Right lobe of liver (tissue), 6 donors: Measurements from ENCODE around the gene RBPJL. TPM values are rescaled to one million over a fixed set of nuclear protein-coding genes. Genes with fewer than 3 reads are reported as not detected.

Experiments
- ATAC-seq, 4 donors: fragments of 200-7000 bp; cut with Tn5 transposase; one replicate each; pipeline ENCODE4 v1.9.1; 2020; ENCODE audit warnings: mild to moderate bottlenecking in 4 of 4, moderate library complexity in 4 of 4
- DNase-seq, 3 donors: peaks; one replicate each; pipeline ENCODE4 v3.0.0-alpha.2; 2020
- H3K27ac ChIP-seq, 3 donors: fragments of 200-600 bp; one replicate each; pipeline ENCODE4 v1.8.0; 2022
- H3K27me3 ChIP-seq, 2 donors: fragments of 200-600 bp; one replicate each; pipeline ENCODE4 v1.8.0; 2022
- H3K36me3 ChIP-seq, 4 donors: fragments of 200-600 bp; sonication (generic) in 1 of 4; one replicate each; pipeline versions ENCODE4 v1.5.1 to v1.8.0; 2017 to 2022; ENCODE audit warnings: control low read depth in 1 of 4
- H3K4me1 ChIP-seq, 4 donors: fragments of 200-600 bp; sonication (generic) in 1 of 4; one replicate each; pipeline versions ENCODE4 v1.5.1 to v1.8.0; 2017 to 2022; ENCODE audit warnings: control low read depth in 1 of 4
- H3K4me3 ChIP-seq, 3 donors: fragments of 200-600 bp; one replicate each; pipeline ENCODE4 v1.8.0; 2022
- H3K9me3 ChIP-seq, 4 donors: fragments of 200-600 bp; sonication (generic) in 1 of 4; one replicate each; pipeline versions ENCODE4 v1.5.1 to v1.8.0; 2017 to 2022; ENCODE audit warnings: control low read depth in 1 of 4
- POLR2A ChIP-seq: fragments of 450-650 bp; IDR thresholded peaks from one replicate; pipeline ENCODE4 v1.6.1; 2017; ENCODE audit warnings: antibody characterized with exemption, mild to moderate bottlenecking
- WGBS: methylation state at CpG from one replicate; pipeline ENCODE4 v1.1.6; 2018; ENCODE audit warnings: low coverage, low lambda C conversion rate; ENCODE audit not compliant: insufficient coverage; ENCODE audit errors: missing lambda C conversion rate; 5-methylcytosine and 5-hydroxymethylcytosine counted together
- intact Hi-C, 2 donors: fragments of 100-400 bp; cut with DNase I; formaldehyde crosslinking; loops; one replicate each; pipeline versions ENCODE4 v1.11.2 to v1.14.1; 2022
- total RNA-seq, 6 experiments: library from RNA; depleted of rRNA in 2 of 6; stranded (reverse); fragments of >200 nt in 2 of 6; fragmentation: NEBNext Ultra II Directional in 3 of 6; extraction: Animal tissue kit (Norgen Biotek cat#: 25700) in 3 of 6; gene quantifications; one replicate each; pipeline versions ENCODE4 v1.1.0 to v1.2.4, GENCODE V29; 2016 to 2023
- TF ChIP-seq, protein P1 (sequence below), 4 donors: fragments of 200-600 bp in 3 of 4; fragments of 450-650 bp in 1 of 4; IDR thresholded peaks; one replicate each; pipeline versions ENCODE4 v1.5.1 to v1.8.0; 2016 to 2022; ENCODE audit warnings: antibody characterized with exemption in 4 of 4, mild to moderate bottlenecking in 2 of 4
- donor health status: DM: no; HTN: yes; CAD: no.
- donor health status: DM: no; HTN: no; CAD: no.
- donor health status: DM: no; HTN: no; CAD: no.
- donor health status: DM: no; HTN: yes; CAD: no.
- donor health status: DM: no; HTN: yes; CAD: no.

Gene RBPJL
- total RNA-seq, 6 experiments from 2014 or later, result not detected

DNA sequence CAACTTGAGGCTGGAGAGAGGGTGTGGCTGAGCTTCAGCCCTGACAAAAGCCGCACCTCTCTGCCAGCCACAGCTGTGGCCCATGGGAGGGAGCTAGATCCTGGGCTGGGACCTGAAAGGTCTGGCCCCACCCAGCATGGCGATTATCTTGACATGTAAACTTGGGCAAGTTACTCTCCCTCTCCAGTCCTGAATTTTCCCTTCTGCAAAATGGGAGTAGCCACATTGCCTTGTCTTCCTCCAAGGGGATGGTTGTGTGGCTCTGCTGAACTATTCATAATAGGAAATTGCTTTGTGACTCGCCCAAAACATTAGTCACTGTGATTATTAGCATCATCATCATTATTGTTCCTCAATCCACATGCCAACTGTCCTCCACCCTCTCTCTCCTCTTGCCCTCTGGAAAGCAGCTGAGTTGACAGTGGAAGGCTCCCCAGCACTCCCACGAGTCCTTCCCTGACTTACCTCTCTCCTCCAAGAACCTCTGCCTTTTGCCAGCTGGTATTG lies 23.0 kb upstream of the RBPJL start:
- ATAC-seq, result peak in 1 of 4 donors; percentile 32
- intact Hi-C loops, result no loop called here

DNA sequence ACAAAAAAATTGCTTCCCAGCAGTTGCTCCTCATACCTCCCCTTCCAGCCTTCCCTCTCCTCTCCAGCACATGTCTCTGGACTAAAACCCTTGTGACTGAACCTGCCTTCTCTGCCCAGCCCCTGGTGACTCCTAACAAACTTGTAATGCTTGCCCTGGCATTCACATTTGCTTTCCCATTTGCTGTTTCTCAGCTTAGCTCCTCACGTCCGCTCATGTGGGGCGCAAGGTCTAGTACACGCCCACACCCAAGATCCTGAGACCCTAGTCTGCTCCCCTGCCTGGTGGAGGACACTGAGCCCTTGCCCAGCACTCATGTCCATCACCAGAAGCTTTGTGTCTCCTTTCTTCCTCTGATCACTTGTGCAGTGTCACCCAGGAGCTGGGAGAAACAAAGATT lies 18.3 kb upstream of the RBPJL start:
- H3K4me1 ChIP-seq, result peaks cover 0 to 3% (median 1%) of the 10 kb centered on the region in 4 donors
- H3K27me3 ChIP-seq, result peaks cover 0 to 5% of the 10 kb centered on the region in 2 donors
- no peak for ATAC-seq
- no peaks in the 10 kb centered on the region for H3K36me3 ChIP-seq
- intact Hi-C loops, result loop anchor here in 1 of 2 donors (5.0 kb wide), 1 partner anchor 51 kb away; no protein-coding TSS in a partner anchor
- H3K4me3 ChIP-seq, result no peak overlapping the region
- TF ChIP-seq POLR2A, result no peak
- TF ChIP-seq, protein P1, sequence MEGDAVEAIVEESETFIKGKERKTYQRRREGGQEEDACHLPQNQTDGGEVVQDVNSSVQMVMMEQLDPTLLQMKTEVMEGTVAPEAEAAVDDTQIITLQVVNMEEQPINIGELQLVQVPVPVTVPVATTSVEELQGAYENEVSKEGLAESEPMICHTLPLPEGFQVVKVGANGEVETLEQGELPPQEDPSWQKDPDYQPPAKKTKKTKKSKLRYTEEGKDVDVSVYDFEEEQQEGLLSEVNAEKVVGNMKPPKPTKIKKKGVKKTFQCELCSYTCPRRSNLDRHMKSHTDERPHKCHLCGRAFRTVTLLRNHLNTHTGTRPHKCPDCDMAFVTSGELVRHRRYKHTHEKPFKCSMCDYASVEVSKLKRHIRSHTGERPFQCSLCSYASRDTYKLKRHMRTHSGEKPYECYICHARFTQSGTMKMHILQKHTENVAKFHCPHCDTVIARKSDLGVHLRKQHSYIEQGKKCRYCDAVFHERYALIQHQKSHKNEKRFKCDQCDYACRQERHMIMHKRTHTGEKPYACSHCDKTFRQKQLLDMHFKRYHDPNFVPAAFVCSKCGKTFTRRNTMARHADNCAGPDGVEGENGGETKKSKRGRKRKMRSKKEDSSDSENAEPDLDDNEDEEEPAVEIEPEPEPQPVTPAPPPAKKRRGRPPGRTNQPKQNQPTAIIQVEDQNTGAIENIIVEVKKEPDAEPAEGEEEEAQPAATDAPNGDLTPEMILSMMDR (IDR thresholded peaks at IDR 0.05), result no peak
- WGBS, result 51% methylated on average over 4 of the region's 4 CpGs
- no peaks in the 10 kb centered on the region for H3K9me3 ChIP-seq
- no peak overlapping the region for H3K27ac ChIP-seq
- DNase-seq, result no peak

More for the DNA sequence above, 23.0 kb upstream of the RBPJL start:
- Histone ChIP-seq H3K27me3 (no peaks in the 10 kb centered on the region), H3K9me3 (no peaks in the 10 kb centered on the region), H3K4me3 (no peak overlapping the region), H3K4me1 (peaks cover 0 to 2% (median 0%) of the 10 kb centered on the region in 4 donors), H3K27ac (no peak overlapping the region), H3K36me3 (no peaks in the 10 kb centered on the region)
- TF ChIP-seq POLR2A, result no peak
- TF ChIP-seq, protein P1 (IDR thresholded peaks at IDR 0.05), result no peak
- WGBS, result 28% methylated on average over 2 of the region's 4 CpGs
- no peak for DNase-seq

DNA sequence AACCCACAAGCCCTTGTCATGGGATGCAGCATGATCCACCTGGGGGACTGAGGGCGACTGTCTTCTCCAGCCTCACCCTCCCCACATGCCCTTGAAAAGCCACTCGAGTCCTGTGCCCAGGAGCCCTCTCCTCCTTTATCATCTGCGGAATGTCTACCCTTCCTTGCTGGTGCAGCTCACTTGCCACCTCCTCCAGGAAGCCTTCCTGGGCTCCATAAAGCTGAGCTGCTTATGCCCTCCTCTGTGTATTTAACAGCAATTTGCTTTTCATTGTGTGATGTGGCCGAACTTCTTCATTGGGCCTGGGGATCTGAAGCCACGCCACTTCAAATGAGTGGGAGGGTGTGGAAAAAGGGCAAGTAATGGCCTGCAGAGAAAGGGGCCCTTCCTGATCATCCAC lies 17.8 kb upstream of the RBPJL start:
- ATAC-seq, result no peak
- intact Hi-C loops, result loop anchor here in 1 of 2 donors (5.0 kb wide), 1 partner anchor 52 kb away; no protein-coding TSS in a partner anchor

DNA sequence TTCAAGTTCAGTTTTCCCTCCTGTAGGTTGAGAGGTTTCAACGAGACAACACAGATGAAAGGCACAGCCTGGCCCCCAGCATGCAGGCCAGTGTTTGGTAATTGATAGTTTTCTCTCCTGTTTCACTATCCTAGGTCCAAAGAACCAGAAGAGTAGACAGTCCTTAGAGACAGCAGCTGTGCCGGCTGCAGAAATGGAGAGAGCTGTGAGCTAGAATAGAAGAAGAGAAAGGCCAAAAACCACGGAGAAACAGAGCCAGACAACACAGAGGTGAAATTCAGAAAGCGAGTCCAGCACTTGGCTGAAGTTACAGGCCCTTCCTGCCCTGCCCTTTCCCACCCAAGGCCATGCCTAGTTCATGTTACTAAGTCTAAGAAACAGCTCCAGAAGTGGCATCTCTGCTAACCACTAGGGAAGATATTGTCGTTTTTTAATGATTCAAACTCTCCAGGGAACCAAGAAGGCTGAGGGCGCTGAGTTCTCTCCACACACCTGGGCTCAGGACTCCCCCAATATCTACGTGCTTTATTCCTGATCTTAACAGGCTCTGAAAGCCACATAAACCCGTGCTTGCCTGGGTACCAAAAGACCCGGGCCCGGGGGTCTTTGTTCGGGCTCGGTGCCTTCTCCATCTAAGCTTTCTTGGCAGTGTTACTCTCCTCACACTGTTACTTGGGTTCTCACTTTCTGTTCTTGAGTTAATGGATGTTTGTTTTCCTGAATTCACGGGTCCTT lies 16.5 kb upstream of the RBPJL start:
- Histone ChIP-seq H3K9me3 (no peaks in the 10 kb centered on the region), H3K4me3 (no peak overlapping the region), H3K27ac (no peak overlapping the region), H3K36me3 (no peaks in the 10 kb centered on the region), H3K27me3 (peaks cover 0 to 6% of the 10 kb centered on the region in 2 donors), H3K4me1 (peaks cover 0 to 9% (median 3%) of the 10 kb centered on the region in 4 donors)
- TF ChIP-seq POLR2A, result no peak
- TF ChIP-seq, protein P1 (IDR thresholded peaks at IDR 0.05), result no peak
- ATAC-seq (no peak), DNase-seq (no peak)
- intact Hi-C loops, result loop anchor here in 1 of 2 donors (5.0 kb wide), 1 partner anchor 53 kb away; no protein-coding TSS in a partner anchor
- 50% methylated on average over 11 of the region's 13 CpGs for WGBS

More for the DNA sequence above, 17.8 kb upstream of the RBPJL start:
- no peaks in the 10 kb centered on the region for H3K36me3 ChIP-seq
- no peak for DNase-seq
- WGBS, result 91% methylated on average over 4 of the region's 5 CpGs
- H3K27me3 ChIP-seq, result peaks cover 0 to 6% of the 10 kb centered on the region in 2 donors
- no peak for TF ChIP-seq POLR2A
- TF ChIP-seq, protein P1 (IDR thresholded peaks at IDR 0.05), result no peak
- no peaks in the 10 kb centered on the region for H3K9me3 ChIP-seq
- H3K4me1 ChIP-seq, result peaks cover 0 to 7% (median 3%) of the 10 kb centered on the region in 4 donors
- no peak overlapping the region for H3K27ac ChIP-seq
- H3K4me3 ChIP-seq, result no peak overlapping the region
